Prostate gland (tissue), 2 donors: ENCODE results near the gene TICRR.

Experiments used
- POLR2AphosphoS5 ChIP-seq: sonication (generic); formaldehyde crosslinking; IDR thresholded peaks from one replicate; pipeline ENCODE4 v1.6.1; 2017; ENCODE audit warnings: antibody characterized with exemption
- TF ChIP-seq, protein P1 (sequence below), 4 experiments: fragments of 200-600 bp in 2 of 4; fragments of 450-650 bp in 2 of 4; sonication (generic) in 2 of 4; IDR thresholded peaks; 1 replicate in 3 of 4; 2 replicates in 1 of 4; pipeline ENCODE4 v1.5.1; 2016 to 2019; ENCODE audit warnings: antibody characterized with exemption in 4 of 4, mild to moderate bottlenecking in 2 of 4, moderate library complexity in 2 of 4

DNA sequence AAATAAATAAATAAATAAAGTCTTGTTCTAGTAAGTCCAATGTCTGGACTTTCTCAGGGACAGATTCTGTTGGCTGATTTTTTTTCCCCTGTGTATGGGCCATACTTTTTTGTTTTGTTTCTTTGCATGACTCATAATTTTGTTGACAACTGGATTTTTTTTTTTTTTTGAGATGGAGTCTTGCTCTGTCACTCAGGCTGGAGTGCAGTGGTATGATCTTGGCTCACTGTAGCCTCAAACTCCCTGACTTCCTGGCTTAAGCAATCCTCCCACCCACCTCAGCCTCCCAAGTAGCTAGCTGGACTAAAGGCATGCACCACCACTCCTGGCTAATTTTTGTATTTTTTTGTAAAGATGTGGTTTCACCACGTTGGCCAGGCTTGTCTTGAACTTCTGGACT, 38.9 kb downstream of the TICRR start:
- TF ChIP-seq, protein P1, sequence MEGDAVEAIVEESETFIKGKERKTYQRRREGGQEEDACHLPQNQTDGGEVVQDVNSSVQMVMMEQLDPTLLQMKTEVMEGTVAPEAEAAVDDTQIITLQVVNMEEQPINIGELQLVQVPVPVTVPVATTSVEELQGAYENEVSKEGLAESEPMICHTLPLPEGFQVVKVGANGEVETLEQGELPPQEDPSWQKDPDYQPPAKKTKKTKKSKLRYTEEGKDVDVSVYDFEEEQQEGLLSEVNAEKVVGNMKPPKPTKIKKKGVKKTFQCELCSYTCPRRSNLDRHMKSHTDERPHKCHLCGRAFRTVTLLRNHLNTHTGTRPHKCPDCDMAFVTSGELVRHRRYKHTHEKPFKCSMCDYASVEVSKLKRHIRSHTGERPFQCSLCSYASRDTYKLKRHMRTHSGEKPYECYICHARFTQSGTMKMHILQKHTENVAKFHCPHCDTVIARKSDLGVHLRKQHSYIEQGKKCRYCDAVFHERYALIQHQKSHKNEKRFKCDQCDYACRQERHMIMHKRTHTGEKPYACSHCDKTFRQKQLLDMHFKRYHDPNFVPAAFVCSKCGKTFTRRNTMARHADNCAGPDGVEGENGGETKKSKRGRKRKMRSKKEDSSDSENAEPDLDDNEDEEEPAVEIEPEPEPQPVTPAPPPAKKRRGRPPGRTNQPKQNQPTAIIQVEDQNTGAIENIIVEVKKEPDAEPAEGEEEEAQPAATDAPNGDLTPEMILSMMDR (IDR thresholded peaks at IDR 0.05): no peak
- no peak for TF ChIP-seq POLR2AphosphoS5
